Stimulated activated naive B cell treated with anti-CD40 and anti-IgM and Interleukin-4, amounts not matched to agents 10 μg/mL and 1 μg/mL and 100 μg/mL, for 72 hours (primary cell): Measurements from ENCODE around the gene PNPLA3.
A peak's percentile ranks its signal among the peaks of the same experiment; 100 is the strongest.
"Not testable (repeated sequence)": the region's sequence is repeated elsewhere in the genome, so short reads cannot be mapped to it uniquely, and the experiment has no call there.

Experiments
- ATAC-seq, 2 donors: fragments of 150-1000 bp; cut with Tn5 transposase; replicated peaks; 2 replicates each; pipeline ENCODE4 v1.10.0; 2021; ENCODE audit warnings: moderate library complexity in 1 of 2
- DNase-seq: peaks from one replicate; pipeline ENCODE4 v3.0.0; 2021
- H3K27ac Mint-ChIP-seq: one replicate; pipeline ENCODE4 v1.8.0; 2022; ENCODE audit warnings: mild to moderate bottlenecking, mixed read lengths
- H3K27me3 Mint-ChIP-seq, 2 donors: one replicate each; pipeline ENCODE4 v1.8.0; 2022; ENCODE audit warnings: mixed read lengths in 2 of 2
- H3K36me3 Mint-ChIP-seq, 2 donors: one replicate each; pipeline ENCODE4 v1.8.0; 2022; ENCODE audit warnings: mixed read lengths in 2 of 2, mild to moderate bottlenecking in 1 of 2
- H3K4me1 Mint-ChIP-seq, 2 donors: one replicate each; pipeline ENCODE4 v1.8.0; 2022; ENCODE audit warnings: mixed read lengths in 2 of 2, mild to moderate bottlenecking in 1 of 2
- H3K4me3 Mint-ChIP-seq, 2 donors: one replicate each; pipeline ENCODE4 v1.8.0; 2022; ENCODE audit warnings: mild to moderate bottlenecking in 2 of 2, mixed read lengths in 2 of 2, moderate library complexity in 1 of 2
- H3K9me3 Mint-ChIP-seq, 2 donors: one replicate each; pipeline ENCODE4 v1.8.0; 2022; ENCODE audit warnings: mixed read lengths in 2 of 2, mild to moderate bottlenecking in 1 of 2

The PNPLA3 gene

DNA sequence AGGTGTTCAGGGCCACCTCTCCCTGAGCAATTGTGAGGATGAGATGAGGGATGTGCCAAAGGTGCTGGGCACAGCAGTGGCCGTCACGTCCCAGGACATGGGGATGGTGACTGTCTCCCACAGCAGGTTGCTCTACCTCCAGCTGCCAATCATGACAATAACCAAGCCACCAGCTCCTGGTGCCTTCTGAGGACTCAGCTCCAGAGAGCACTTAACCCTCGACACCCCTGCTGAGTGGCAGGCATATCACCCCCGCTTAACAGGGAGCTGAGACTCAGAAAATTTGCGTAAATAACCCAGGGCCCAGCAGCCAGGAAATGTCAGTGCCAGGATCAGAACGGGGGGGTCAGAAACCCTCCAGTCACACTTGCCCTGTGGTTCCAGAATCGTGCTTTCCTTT, 23.4 kb upstream of the PNPLA3 start:
- ATAC-seq (no peak), DNase-seq (no peak)
- H3K9me3 Mint-ChIP-seq, result no peaks in the 10 kb centered on the region
- no peak overlapping the region for H3K4me3 Mint-ChIP-seq
- H3K27me3 Mint-ChIP-seq, result peaks cover 29 to 42% of the 10 kb centered on the region in 2 donors
- H3K36me3 Mint-ChIP-seq, result no peaks in the 10 kb centered on the region
- H3K4me1 Mint-ChIP-seq, result no peaks in the 10 kb centered on the region
- no peak overlapping the region for H3K27ac Mint-ChIP-seq

DNA sequence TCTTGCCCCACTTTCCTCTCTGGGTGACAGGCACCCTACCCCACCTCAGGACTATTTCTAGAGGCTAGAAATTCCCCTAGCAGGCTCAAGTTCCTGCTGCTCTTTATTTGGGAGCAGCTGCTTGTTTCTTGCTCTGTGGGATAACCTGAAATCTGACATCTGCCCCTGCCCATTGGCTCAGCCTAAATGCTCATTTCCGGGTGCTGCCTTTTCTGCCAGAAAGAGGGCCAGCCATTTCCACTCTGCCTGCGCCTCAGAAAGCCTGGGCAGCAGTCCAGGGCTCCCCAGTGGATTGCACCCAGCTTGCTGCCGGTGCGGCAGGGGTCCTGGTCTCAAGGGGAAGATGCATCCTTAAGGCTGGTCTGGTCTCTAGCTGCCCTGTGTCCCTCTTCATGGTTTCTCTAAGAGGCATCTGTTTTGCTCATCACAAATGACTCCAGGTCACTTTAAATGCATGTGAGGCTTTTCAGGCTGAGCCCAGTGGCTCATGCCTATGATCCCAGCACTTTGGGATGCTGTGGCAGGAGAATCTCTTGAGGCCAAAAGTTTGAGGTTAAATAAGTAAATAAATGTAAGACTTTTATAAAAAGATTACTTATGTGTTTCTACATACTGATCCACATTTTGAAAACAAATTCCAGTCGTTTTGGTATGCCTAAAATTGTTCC, 21.5 kb upstream of the PNPLA3 start:
- Mint-ChIP-seq H3K27me3 (peaks cover 23 to 35% of the 10 kb centered on the region in 2 donors), H3K9me3 (no peaks in the 10 kb centered on the region), H3K27ac (no peak overlapping the region), H3K36me3 (no peaks in the 10 kb centered on the region), H3K4me3 (no peak overlapping the region), H3K4me1 (no peaks in the 10 kb centered on the region)
- ATAC-seq (no peak), DNase-seq (no peak)

DNA sequence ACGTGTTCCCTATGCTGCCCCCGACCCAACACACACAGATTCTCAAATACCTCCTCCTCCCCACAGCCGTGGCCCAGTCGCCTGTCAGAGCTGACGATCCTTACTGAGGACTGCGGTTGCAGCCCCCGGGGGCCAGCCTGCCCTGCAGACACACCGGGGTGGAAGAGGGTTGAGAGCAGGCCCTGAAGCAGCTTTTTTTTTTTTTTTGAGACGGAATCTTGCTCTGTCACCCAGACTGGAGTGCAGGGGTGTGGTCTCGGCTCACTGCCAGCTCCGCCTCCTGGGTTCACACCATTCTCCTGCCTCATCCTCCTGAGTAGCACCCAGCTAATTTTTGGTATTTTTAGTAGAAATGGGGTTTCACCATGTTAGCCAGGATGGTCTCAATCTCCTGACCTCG, 20.6 kb upstream of the PNPLA3 start:
- not testable (repeated sequence) for H3K4me1 Mint-ChIP-seq, H3K4me3 Mint-ChIP-seq, H3K9me3 Mint-ChIP-seq, ATAC-seq, H3K27ac Mint-ChIP-seq, DNase-seq, H3K36me3 Mint-ChIP-seq
- peaks cover 23 to 42% of the 10 kb centered on the region in 2 donors for H3K27me3 Mint-ChIP-seq

DNA sequence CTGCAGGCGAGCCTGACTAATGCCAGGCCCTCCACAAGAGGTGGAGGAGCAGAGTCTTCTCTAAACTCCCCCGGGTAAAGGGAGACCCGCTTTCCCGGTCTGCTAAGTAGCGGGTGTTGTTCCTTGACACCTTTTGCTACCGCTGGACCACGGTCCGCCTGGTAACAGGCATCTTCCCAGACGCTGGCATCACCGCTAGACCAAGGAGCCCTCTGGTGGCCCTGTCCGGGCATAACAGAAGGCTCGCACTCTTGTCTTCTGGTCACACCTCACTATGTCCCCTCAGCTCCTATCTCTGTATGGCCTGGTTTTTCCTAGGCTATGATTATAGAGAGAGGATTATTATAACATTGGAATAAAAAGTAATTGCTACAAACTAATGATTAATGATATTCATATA, 19.2 kb upstream of the PNPLA3 start:
- not testable (repeated sequence) for H3K36me3 Mint-ChIP-seq, ATAC-seq, H3K9me3 Mint-ChIP-seq, H3K4me1 Mint-ChIP-seq, H3K4me3 Mint-ChIP-seq, H3K27ac Mint-ChIP-seq
- H3K27me3 Mint-ChIP-seq, result peaks cover 23 to 43% of the 10 kb centered on the region in 2 donors
- peak; percentile 62 for DNase-seq

DNA sequence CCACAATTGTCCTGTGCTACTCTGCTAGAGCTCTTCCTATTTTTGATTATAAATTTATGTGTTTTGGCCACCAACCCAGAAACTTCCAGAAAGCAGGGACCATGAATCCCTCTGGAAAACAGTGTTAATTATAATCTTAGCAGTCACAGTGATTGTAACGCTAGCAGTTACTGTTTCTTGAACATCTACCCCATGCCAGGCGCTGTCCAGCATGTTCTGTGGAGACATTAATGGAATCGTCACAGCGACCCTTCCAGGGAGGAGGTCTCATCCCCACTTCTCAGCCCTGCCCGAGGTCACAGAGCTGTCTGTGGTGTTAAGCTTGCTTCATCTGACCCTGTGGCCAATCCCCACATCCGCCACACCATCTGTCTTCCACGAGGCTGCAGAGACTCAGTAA, 17.9 kb upstream of the PNPLA3 start:
- Mint-ChIP-seq H3K4me1 (no peaks in the 10 kb centered on the region), H3K36me3 (no peaks in the 10 kb centered on the region), H3K4me3 (no peak overlapping the region), H3K27me3 (peaks cover 33 to 54% of the 10 kb centered on the region in 2 donors), H3K27ac (no peak overlapping the region), H3K9me3 (no peaks in the 10 kb centered on the region)
- DNase-seq (no peak), ATAC-seq (no peak)

DNA sequence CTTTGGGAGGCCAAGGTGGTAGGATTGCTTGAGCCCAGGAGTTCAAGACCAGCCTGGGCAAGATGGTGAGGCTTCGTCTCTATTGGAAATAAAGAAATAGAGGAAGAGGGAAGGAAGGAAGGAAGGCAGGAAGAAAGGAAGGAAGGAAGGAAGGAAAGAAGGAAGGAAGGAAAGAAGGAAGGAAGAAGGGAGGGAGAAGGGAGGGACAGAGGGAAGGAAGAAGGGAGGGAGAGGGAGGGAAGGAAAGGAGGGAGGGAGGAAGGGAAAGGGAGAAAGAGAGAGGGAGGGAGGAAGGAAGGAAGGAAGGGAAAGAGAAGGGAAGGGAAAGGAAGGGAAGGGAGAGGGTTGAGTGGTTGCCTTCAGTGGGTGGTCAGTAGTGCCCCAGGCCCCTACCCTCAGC, 13.9 kb upstream of the PNPLA3 start:
- H3K36me3 Mint-ChIP-seq, result no peaks in the 10 kb centered on the region
- no peaks in the 10 kb centered on the region for H3K4me1 Mint-ChIP-seq
- no peak overlapping the region for H3K4me3 Mint-ChIP-seq
- H3K27me3 Mint-ChIP-seq, result peaks cover 31 to 43% of the 10 kb centered on the region in 2 donors
- peaks cover 0 to 2% of the 10 kb centered on the region in 2 donors for H3K9me3 Mint-ChIP-seq
- ATAC-seq (no peak), DNase-seq (no peak)
- H3K27ac Mint-ChIP-seq, result no peak overlapping the region

DNA sequence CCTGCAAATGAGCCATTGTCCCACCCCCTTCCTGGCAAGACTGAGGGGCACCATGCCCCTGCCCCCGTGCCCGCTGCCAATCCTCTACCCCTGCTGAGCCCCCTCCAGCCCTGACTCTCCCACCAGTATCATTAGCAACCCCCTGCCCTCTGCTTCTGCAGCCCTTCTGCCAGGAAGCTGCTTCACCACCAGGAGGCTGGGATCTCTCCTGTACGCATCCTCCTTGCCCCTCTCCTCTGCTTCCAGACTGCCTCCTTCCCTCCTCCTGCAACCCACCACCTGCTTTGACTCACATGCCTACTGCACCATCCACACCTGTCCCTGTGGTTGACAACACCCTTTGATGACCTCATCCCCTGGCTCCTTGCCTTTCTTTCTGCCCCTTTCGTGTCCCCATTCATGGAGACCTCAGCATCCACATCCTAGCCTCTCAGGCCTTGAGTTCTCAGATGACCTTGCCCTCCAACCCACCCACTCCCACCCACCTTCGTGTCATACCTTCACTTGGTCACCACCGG, 13.4 kb upstream of the PNPLA3 start:
- no peaks in the 10 kb centered on the region for H3K36me3 Mint-ChIP-seq
- no peak for DNase-seq
- no peak overlapping the region for H3K27ac Mint-ChIP-seq
- H3K4me3 Mint-ChIP-seq, result no peak overlapping the region
- H3K27me3 Mint-ChIP-seq, result peaks cover 30 to 43% of the 10 kb centered on the region in 2 donors
- H3K4me1 Mint-ChIP-seq, result no peaks in the 10 kb centered on the region
- ATAC-seq, result no peak
- peaks cover 0 to 2% of the 10 kb centered on the region in 2 donors for H3K9me3 Mint-ChIP-seq

DNA sequence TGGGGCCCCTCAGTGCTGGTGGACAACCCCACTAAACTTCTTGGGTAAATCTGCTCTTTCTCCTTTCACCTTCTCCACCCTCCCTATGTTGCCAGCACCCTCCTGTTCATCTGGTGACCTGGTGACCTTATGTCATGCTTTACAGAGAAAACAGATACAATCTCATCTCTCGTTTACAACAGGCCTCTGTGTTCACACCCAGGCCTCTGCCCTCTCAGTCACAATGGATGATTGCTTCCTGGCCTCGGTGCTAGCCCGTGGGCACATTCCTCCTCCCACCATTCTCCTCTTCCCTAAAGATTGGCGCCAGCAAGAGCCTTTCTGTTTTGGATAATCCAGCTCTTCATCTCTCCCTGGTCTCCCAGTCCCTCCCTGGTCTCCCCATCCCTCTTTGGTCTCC, 12.3 kb upstream of the PNPLA3 start:
- Mint-ChIP-seq H3K4me1 (no peaks in the 10 kb centered on the region), H3K4me3 (no peak overlapping the region), H3K27ac (no peak overlapping the region), H3K27me3 (peaks cover 28 to 43% of the 10 kb centered on the region in 2 donors), H3K36me3 (no peaks in the 10 kb centered on the region), H3K9me3 (peaks cover 0 to 2% of the 10 kb centered on the region in 2 donors)
- ATAC-seq (no peak), DNase-seq (no peak)

DNA sequence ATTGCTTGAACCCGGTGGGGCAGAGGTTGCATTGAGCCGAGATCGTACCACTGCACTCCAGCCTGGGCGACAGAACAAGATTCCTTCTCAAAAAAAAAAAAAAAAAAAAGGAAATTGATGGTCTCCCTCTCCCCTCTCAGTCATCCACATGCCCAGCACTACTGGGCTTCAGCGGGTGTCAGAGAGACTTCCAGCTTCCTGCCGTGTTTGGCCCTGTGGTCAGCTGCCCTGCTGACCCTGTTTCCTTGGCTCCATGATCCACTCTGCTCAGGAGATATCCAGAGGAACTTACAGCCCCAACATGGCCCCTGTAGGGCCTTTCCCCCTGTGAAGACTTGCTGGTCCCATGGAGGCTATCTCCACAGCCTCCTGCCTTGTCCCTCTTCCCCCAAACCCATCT, 6.1 kb upstream of the PNPLA3 start:
- Mint-ChIP-seq H3K9me3 (peaks cover 0 to 2% of the 10 kb centered on the region in 2 donors), H3K27me3 (peaks cover 45 to 52% of the 10 kb centered on the region in 2 donors), H3K27ac (no peak overlapping the region), H3K36me3 (no peaks in the 10 kb centered on the region), H3K4me3 (no peak overlapping the region), H3K4me1 (no peaks in the 10 kb centered on the region)
- DNase-seq (no peak), ATAC-seq (no peak)

DNA sequence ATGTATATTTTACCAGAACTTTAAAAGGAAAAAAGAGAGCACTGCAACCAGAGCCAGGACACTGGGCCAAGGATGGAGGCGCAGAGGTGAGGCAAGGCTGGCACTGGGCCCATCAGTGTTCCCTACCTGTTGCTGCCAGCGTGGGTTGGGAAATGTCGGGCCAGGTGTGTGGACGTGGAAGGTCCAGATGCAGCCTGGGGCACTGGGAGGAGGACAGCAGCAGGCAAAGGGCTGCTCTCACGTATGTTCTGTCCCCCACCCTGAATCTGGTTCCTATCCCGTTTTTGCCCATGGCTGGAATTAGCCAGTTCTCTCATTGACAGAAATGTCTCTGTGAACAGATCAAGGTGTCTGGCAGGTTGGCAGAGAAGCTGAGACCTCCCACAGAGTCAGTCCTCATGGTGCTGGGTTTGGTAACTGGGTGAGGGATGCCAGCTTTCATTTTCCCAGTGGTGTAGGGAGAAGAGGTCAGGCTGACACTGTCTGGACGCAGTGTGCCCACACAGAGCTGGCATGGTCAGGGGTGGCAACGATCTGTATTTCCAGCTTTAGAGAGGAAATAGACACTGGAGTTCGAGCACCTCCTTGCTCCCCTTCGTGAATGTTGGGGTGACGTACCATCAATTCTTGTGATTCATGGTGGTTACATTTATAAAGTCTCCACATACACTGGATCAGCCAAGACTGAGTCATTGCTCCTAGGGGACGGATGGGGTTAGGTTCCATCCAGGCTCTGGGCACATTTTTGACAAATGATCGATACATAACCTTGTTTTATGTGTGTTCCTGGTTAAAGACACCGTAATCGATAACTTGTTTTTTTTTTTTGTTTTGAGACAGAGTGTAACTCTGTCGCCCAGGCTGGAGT, 4.3 kb upstream of the PNPLA3 start:
- DNase-seq, result no peak

DNA sequence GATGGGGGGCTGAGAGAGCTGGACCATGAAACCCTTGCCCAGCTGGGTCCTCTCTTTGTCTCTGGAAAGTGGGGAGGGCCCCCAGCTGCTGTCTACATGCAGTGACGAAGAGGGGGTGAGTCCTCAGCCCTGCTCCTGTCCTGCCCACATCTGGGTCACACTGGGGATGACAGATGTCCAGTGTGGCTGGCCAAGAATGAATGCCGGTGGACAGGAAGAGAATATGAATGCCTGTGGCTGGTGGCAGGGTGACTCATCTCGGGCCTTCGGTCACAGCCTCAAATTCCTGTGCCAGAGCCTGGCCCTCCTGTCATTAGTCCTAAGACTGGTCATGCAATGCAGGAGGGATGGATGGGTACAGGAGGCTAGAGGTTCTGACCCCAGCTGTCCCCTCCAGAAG, 2.2 kb upstream of the PNPLA3 start:
- Mint-ChIP-seq H3K36me3 (peaks cover 0 to 2% of the 10 kb centered on the region in 2 donors), H3K27ac (no peak overlapping the region), H3K4me3 (no peak overlapping the region), H3K4me1 (peaks cover 6 to 18% of the 10 kb centered on the region in 2 donors), H3K9me3 (no peaks in the 10 kb centered on the region), H3K27me3 (peaks cover 66 to 81% of the 10 kb centered on the region in 2 donors)
- DNase-seq, result no peak
- no peak for ATAC-seq

More for the DNA sequence above, 4.3 kb upstream of the PNPLA3 start:
- ATAC-seq, result no peak
- Mint-ChIP-seq H3K27ac (no peak overlapping the region), H3K4me1 (peaks cover 6 to 13% of the 10 kb centered on the region in 2 donors), H3K36me3 (peaks cover 0 to 2% of the 10 kb centered on the region in 2 donors), H3K4me3 (no peak overlapping the region), H3K27me3 (peaks cover 51 to 64% of the 10 kb centered on the region in 2 donors), H3K9me3 (no peaks in the 10 kb centered on the region)

DNA sequence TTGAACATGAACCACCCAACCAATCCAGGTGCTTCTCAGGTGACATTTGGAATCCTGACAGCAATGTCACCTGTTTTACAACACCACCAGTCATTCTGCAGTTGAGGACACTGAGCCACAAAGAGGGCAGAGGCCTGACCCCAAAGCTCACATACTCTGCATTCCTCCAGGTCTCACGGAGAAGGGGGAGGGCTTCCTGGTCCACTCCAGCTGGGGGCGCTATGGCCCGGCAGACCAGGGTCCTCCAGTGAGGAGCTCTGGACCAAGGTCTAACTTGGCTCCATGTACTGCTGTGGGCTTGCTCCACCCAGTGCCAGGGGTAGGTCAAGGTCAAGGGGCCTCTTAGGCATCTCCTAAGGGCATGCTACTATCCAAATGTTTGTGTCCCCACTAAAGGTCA, 1.5 kb upstream of the PNPLA3 start:
- peaks cover 62 to 76% of the 10 kb centered on the region in 2 donors for H3K27me3 Mint-ChIP-seq
- H3K4me1 Mint-ChIP-seq, result peaks cover 6 to 18% of the 10 kb centered on the region in 2 donors
- peaks cover 0 to 2% of the 10 kb centered on the region in 2 donors for H3K36me3 Mint-ChIP-seq
- ATAC-seq, result no peak
- DNase-seq, result no peak
- H3K9me3 Mint-ChIP-seq, result no peaks in the 10 kb centered on the region
- no peak overlapping the region for H3K27ac Mint-ChIP-seq
- no peak overlapping the region for H3K4me3 Mint-ChIP-seq

DNA sequence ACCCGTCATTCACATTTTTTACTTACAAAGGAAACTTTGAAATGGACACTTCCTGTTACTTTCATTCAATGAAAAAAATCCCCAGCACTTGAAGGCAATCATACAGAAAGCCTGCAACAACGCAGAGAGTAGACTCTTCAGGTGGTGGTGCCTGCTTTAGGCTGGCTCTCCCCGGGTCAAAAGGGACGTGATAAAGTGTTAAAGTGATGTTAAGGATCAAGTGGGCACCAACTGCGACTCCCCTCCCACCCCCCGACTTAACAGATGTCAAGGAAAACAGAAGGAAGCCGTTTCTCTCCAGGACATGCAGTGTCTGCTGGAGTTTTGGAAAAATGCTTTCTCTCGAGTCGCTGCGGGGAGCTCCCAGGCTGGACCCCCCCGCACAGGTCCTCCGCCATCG, 414 bp upstream of the PNPLA3 start:
- peaks cover 53 to 72% of the 10 kb centered on the region in 2 donors for H3K27me3 Mint-ChIP-seq

DNA sequence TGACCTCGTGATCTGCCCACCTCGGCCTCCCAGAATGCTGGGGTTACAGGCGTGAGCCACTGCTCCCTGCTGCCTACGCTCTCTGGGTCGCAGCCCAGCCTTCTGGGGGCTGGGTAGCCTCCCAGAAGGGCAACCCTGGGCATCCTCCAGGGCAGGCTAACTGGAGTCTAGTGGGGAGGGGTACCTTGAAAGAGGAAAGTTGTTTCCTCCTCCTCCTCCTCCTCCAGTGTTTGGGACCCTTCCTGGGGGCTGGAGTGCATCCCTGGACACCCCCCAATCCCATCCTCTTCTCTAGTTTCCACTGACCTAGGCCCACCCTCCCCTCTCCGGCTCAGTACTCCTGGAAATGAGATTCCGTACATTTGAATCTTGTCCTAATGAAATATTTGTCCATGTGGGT, 1.3 kb downstream of the PNPLA3 start:
- H3K4me1 Mint-ChIP-seq, result peaks cover 6 to 18% of the 10 kb centered on the region in 2 donors
- H3K27ac Mint-ChIP-seq, result peak overlapping the region; percentile 42
- H3K4me3 Mint-ChIP-seq, result peak overlapping the region; percentile 65 to 77
- DNase-seq (no peak), ATAC-seq (no peak)
- peaks cover 44 to 61% of the 10 kb centered on the region in 2 donors for H3K27me3 Mint-ChIP-seq
- H3K36me3 Mint-ChIP-seq, result peaks cover 0 to 2% of the 10 kb centered on the region in 2 donors
- H3K9me3 Mint-ChIP-seq, result no peaks in the 10 kb centered on the region

More for the DNA sequence above, 414 bp upstream of the PNPLA3 start:
- Mint-ChIP-seq H3K4me1 (peaks cover 6 to 18% of the 10 kb centered on the region in 2 donors), H3K36me3 (peaks cover 0 to 2% of the 10 kb centered on the region in 2 donors), H3K27ac (peak overlapping the region; percentile 80), H3K9me3 (no peaks in the 10 kb centered on the region), H3K4me3 (peak overlapping the region; percentile 78 to 80)
- ATAC-seq (peak; percentile 74 to 78), DNase-seq (peak; percentile 9)
